Measurements from ENCODE around the gene FAM13A.

FAM13A gene

GRCh38 chr4:88830598-88830997, 226.4 kb downstream of the FAM13A start:
- no peak for DNase-seq

- no peak for DNase-seq
Measured at GRCh38 chr4:88828842-88829571, 228.0 kb downstream of the FAM13A start.

GRCh38 chr4:88827442-88827841, 229.5 kb downstream of the FAM13A start:
- DNase-seq: no peak

- no peak for DNase-seq
Measured at GRCh38 chr4:88826771-88827170, 230.2 kb downstream of the FAM13A start.

GRCh38 chr4:88825931-88826330, 231.1 kb downstream of the FAM13A start:
- DNase-seq: no peak

- peak; percentile 17 for DNase-seq
Measured at GRCh38 chr4:88823058-88823919, 233.7 kb downstream of the FAM13A start.

GRCh38 chr4:88822034-88822789, 234.8 kb downstream of the FAM13A start:
- DNase-seq: no peak

GRCh38 chr4:88821522-88821921, 235.5 kb downstream of the FAM13A start:
- no peak for DNase-seq

- DNase-seq: no peak
Measured at GRCh38 chr4:88820698-88821415, 236.1 kb downstream of the FAM13A start.

- no peak for DNase-seq
Measured at GRCh38 chr4:88819818-88820697, 236.9 kb downstream of the FAM13A start.

GRCh38 chr4:88818631-88819470, 238.1 kb downstream of the FAM13A start:
- DNase-seq: peak; percentile 4

- no peak for DNase-seq
Measured at GRCh38 chr4:88817740-88818139, 239.2 kb downstream of the FAM13A start.

- no peak for DNase-seq
Measured at GRCh38 chr4:88816360-88816759, 240.6 kb downstream of the FAM13A start.

- no peak for DNase-seq
Measured at GRCh38 chr4:88814043-88814617, 242.9 kb downstream of the FAM13A start.

- no peak for DNase-seq
Measured at GRCh38 chr4:88813013-88813412, 244.0 kb downstream of the FAM13A start.

- no peak for DNase-seq
Measured at GRCh38 chr4:88812420-88812819, 244.6 kb downstream of the FAM13A start.

GRCh38 chr4:88811904-88812303, 245.1 kb downstream of the FAM13A start:
- DNase-seq: no peak

- no peak for DNase-seq
Measured at GRCh38 chr4:88810325-88810724, 246.7 kb downstream of the FAM13A start.

GRCh38 chr4:88809576-88810219, 247.3 kb downstream of the FAM13A start:
- no peak for DNase-seq

GRCh38 chr4:88809101-88809500, 247.9 kb downstream of the FAM13A start:
- DNase-seq: no peak
